GM12878 (cell line): Measurements from ENCODE around the gene HDAC8.

Source experiments
- CREB1 ChIP-seq: IDR thresholded peaks from 2 replicates; pipeline ENCODE4 v1.6.1; 2012; ENCODE audit warnings: low read depth, mild to moderate bottlenecking, inconsistent platforms
- DPF2 ChIP-seq: fragments of 450-650 bp; IDR thresholded peaks from 2 replicates; pipeline ENCODE4 v1.6.1; 2017; ENCODE audit warnings: mild to moderate bottlenecking
- RCOR1 ChIP-seq: conservative IDR thresholded peaks from 2 replicates; pipeline ENCODE4 v1.6.1; 2012; ENCODE audit warnings: low read depth, low read length, improper control_type of control experiment
- RFX5 ChIP-seq: IDR thresholded peaks from 2 replicates; pipeline ENCODE4 v1.6.1; 2011; ENCODE audit warnings: low read depth, low read length, improper control_type of control experiment
- TAF1 ChIP-seq: IDR thresholded peaks from 2 replicates; pipeline ENCODE4 v1.6.1; 2011; ENCODE audit warnings: mild to moderate bottlenecking, low read depth, low read length, borderline replicate concordance
- ZSCAN29 ChIP-seq: fragments of 450-650 bp; IDR thresholded peaks from 2 replicates; pipeline ENCODE4 v1.6.1; 2017; ENCODE audit warnings: mild to moderate bottlenecking, moderate library complexity
- TF ChIP-seq, protein P1 (sequence below): IDR thresholded peaks from 2 replicates; pipeline ENCODE4 v1.6.1; 2012; ENCODE audit warnings: mild to moderate bottlenecking, low read depth, low read length
- TF ChIP-seq, protein P2 (sequence below), 3 experiments: IDR thresholded peaks in 2 of 3; conservative IDR thresholded peaks in 1 of 3; 2 replicates each; pipeline ENCODE4 v1.5.1; 2011; ENCODE audit warnings: low read depth in 3 of 3, low read length in 3 of 3, mild to moderate bottlenecking in 3 of 3, control low read depth in 2 of 3, moderate library complexity in 2 of 3, inconsistent platforms in 1 of 3, mixed read lengths in 1 of 3; ENCODE audit not compliant: control insufficient read depth in 2 of 3, insufficient read depth in 1 of 3; ENCODE audit errors: extremely low read depth in 1 of 3
- TF ChIP-seq, protein P3 (sequence below): IDR thresholded peaks from 2 replicates; pipeline ENCODE4 v1.6.1; 2012; ENCODE audit warnings: low read depth, low read length, improper control_type of control experiment

DNA sequence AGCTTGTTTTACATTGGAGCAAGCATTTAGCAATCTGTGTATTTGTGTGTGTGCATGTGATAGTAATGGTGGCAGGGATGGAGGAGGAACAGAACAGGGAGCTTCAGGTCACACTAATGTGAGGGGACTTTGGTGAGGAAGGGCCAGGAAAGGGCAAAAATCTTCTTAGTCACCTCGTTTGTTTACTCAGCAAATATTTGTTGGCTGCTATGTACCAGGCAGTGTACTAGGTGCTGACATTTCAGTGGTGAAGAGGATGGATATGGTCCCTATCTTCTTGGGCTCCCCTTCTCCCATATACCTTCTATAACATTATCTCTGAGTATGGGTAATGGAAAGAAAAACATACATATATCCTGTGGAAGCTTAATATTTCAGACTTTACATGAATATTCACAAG, 48.5 kb upstream of the HDAC8 start:
- TF ChIP-seq, protein P1, sequence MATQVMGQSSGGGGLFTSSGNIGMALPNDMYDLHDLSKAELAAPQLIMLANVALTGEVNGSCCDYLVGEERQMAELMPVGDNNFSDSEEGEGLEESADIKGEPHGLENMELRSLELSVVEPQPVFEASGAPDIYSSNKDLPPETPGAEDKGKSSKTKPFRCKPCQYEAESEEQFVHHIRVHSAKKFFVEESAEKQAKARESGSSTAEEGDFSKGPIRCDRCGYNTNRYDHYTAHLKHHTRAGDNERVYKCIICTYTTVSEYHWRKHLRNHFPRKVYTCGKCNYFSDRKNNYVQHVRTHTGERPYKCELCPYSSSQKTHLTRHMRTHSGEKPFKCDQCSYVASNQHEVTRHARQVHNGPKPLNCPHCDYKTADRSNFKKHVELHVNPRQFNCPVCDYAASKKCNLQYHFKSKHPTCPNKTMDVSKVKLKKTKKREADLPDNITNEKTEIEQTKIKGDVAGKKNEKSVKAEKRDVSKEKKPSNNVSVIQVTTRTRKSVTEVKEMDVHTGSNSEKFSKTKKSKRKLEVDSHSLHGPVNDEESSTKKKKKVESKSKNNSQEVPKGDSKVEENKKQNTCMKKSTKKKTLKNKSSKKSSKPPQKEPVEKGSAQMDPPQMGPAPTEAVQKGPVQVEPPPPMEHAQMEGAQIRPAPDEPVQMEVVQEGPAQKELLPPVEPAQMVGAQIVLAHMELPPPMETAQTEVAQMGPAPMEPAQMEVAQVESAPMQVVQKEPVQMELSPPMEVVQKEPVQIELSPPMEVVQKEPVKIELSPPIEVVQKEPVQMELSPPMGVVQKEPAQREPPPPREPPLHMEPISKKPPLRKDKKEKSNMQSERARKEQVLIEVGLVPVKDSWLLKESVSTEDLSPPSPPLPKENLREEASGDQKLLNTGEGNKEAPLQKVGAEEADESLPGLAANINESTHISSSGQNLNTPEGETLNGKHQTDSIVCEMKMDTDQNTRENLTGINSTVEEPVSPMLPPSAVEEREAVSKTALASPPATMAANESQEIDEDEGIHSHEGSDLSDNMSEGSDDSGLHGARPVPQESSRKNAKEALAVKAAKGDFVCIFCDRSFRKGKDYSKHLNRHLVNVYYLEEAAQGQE = no peak
- TF ChIP-seq DPF2 (no peak), RCOR1 (no peak), TAF1 (no peak), RFX5 (no peak), CREB1 (no peak), ZSCAN29 (no peak)
- TF ChIP-seq, protein P2, sequence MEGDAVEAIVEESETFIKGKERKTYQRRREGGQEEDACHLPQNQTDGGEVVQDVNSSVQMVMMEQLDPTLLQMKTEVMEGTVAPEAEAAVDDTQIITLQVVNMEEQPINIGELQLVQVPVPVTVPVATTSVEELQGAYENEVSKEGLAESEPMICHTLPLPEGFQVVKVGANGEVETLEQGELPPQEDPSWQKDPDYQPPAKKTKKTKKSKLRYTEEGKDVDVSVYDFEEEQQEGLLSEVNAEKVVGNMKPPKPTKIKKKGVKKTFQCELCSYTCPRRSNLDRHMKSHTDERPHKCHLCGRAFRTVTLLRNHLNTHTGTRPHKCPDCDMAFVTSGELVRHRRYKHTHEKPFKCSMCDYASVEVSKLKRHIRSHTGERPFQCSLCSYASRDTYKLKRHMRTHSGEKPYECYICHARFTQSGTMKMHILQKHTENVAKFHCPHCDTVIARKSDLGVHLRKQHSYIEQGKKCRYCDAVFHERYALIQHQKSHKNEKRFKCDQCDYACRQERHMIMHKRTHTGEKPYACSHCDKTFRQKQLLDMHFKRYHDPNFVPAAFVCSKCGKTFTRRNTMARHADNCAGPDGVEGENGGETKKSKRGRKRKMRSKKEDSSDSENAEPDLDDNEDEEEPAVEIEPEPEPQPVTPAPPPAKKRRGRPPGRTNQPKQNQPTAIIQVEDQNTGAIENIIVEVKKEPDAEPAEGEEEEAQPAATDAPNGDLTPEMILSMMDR (IDR thresholded peaks at IDR 0.05 in 2 of 3, conservative IDR thresholded peaks at IDR 0.05 in 1 of 3; ENCODE audit: control insufficient read depth in 2 of 3, extremely low read depth in 1 of 3, insufficient read depth in 1 of 3, low read depth in 3 of 3, low read length in 3 of 3) = no peak
- TF ChIP-seq, protein P3, sequence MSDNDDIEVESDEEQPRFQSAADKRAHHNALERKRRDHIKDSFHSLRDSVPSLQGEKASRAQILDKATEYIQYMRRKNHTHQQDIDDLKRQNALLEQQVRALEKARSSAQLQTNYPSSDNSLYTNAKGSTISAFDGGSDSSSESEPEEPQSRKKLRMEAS = no peak
